ENCODE data around the gene LDLR.

GRCh38 chr19:11111117-11111770 lies 22.0 kb downstream of the LDLR start:
- TF ChIP-seq, protein P1, sequence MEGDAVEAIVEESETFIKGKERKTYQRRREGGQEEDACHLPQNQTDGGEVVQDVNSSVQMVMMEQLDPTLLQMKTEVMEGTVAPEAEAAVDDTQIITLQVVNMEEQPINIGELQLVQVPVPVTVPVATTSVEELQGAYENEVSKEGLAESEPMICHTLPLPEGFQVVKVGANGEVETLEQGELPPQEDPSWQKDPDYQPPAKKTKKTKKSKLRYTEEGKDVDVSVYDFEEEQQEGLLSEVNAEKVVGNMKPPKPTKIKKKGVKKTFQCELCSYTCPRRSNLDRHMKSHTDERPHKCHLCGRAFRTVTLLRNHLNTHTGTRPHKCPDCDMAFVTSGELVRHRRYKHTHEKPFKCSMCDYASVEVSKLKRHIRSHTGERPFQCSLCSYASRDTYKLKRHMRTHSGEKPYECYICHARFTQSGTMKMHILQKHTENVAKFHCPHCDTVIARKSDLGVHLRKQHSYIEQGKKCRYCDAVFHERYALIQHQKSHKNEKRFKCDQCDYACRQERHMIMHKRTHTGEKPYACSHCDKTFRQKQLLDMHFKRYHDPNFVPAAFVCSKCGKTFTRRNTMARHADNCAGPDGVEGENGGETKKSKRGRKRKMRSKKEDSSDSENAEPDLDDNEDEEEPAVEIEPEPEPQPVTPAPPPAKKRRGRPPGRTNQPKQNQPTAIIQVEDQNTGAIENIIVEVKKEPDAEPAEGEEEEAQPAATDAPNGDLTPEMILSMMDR (IDR thresholded peaks at IDR 0.05) = no peak
- no peak for TF ChIP-seq POLR2A (IDR thresholded peaks at IDR 0.05)
